GM23338 (cell line): Measurements from ENCODE around the gene CES4A. TPM values are rescaled to one million over a fixed set of nuclear protein-coding genes. Genes with fewer than 3 reads are reported as not detected.

Experiments
- ATAC-seq: fragments of 200-7000 bp; cut with Tn5 transposase; 3 replicates; pipeline ENCODE4 v1.9.1; 2020
- DNase-seq: peaks from one replicate; pipeline ENCODE4 v3.0.0-alpha.2; 2015; ENCODE audit warnings: low spot score
- H2AFZ ChIP-seq: fragments of 200-600 bp; sonication (generic); 2 replicates; pipeline ENCODE4 v1.8.0; 2016; ENCODE audit warnings: antibody characterized with exemption, mild to moderate bottlenecking, moderate library complexity
- H3F3A ChIP-seq: fragments of 200-600 bp; sonication (generic); replicated peaks from 2 replicates; pipeline ENCODE4 v1.8.0; 2017; ENCODE audit warnings: antibody characterized with exemption, mixed run types, low read depth
- H3K27ac ChIP-seq: fragments of 200-600 bp; sonication (generic); 2 replicates; pipeline ENCODE4 v1.6.1; 2016; ENCODE audit warnings: low read depth
- H3K27me3 ChIP-seq: fragments of 200-600 bp; sonication (generic); 2 replicates; pipeline ENCODE4 v1.8.0; 2016; ENCODE audit warnings: mild to moderate bottlenecking, mixed run types, moderate library complexity; ENCODE audit not compliant: insufficient read depth
- H3K36me3 ChIP-seq: fragments of 200-600 bp; sonication (generic); 2 replicates; pipeline ENCODE4 v1.8.0; 2016; ENCODE audit warnings: mild to moderate bottlenecking; ENCODE audit not compliant: insufficient read depth
- H3K4me1 ChIP-seq: fragments of 200-600 bp; sonication (generic); 2 replicates; pipeline ENCODE4 v1.8.0; 2016; ENCODE audit warnings: mild to moderate bottlenecking, moderate library complexity; ENCODE audit not compliant: insufficient read depth
- H3K4me2 ChIP-seq: fragments of 200-600 bp; sonication (generic); 2 replicates; pipeline ENCODE4 v1.7.1; 2017; ENCODE audit warnings: mixed run types
- H3K4me3 ChIP-seq: fragments of 200-600 bp; sonication (generic); 2 replicates; pipeline ENCODE4 v1.6.1; 2016; ENCODE audit warnings: mixed run types
- H3K79me2 ChIP-seq: fragments of 200-600 bp; sonication (generic); replicated peaks from 2 replicates; pipeline ENCODE4 v1.8.0; 2017; ENCODE audit warnings: mild to moderate bottlenecking; ENCODE audit not compliant: insufficient read depth
- H3K9me2 ChIP-seq: fragments of 200-600 bp; sonication (generic); 2 replicates; pipeline ENCODE4 v1.8.0; 2017; ENCODE audit not compliant: insufficient read depth
- H4K20me1 ChIP-seq: fragments of 200-600 bp; sonication (generic); replicated peaks from 2 replicates; pipeline ENCODE4 v1.8.0; 2017; ENCODE audit warnings: mild to moderate bottlenecking; ENCODE audit not compliant: insufficient read depth
- H3K27ac Mint-ChIP-seq: 2 replicates; pipeline ENCODE4 v1.8.0; 2020; ENCODE audit warnings: inconsistent platforms, mild to moderate bottlenecking, moderate library complexity, mixed read lengths
- H3K27me3 Mint-ChIP-seq: 3 replicates; pipeline ENCODE4 v1.8.0; 2022; ENCODE audit warnings: low read depth, mild to moderate bottlenecking, moderate library complexity, mixed read lengths, inconsistent platforms; ENCODE audit not compliant: insufficient read depth, poor library complexity
- H3K36me3 Mint-ChIP-seq: 3 replicates; pipeline ENCODE4 v1.8.0; 2021; ENCODE audit warnings: low read depth, mild to moderate bottlenecking, inconsistent platforms, moderate library complexity, mixed read lengths
- H3K4me1 Mint-ChIP-seq: 3 replicates; pipeline ENCODE4 v1.8.0; 2020; ENCODE audit warnings: mild to moderate bottlenecking, inconsistent platforms, mixed read lengths
- H3K4me3 Mint-ChIP-seq: 3 replicates; pipeline ENCODE4 v1.8.0; 2021; ENCODE audit warnings: moderate library complexity, mild to moderate bottlenecking, inconsistent platforms, mixed read lengths
- H3K9me3 Mint-ChIP-seq: 3 replicates; pipeline ENCODE4 v1.8.0; 2020; ENCODE audit warnings: moderate library complexity, mild to moderate bottlenecking, inconsistent platforms, mixed read lengths
- CREB1 ChIP-seq: fragments of 250-450 bp; sonication (Bioruptor Pico); IDR thresholded peaks from 2 replicates; pipeline ENCODE4 v1.5.0; 2020; ENCODE audit warnings: low read depth, mild to moderate bottlenecking, moderate library complexity
- CTCF ChIP-seq, 2 experiments: fragments of 200-600 bp in 1 of 2; sonication (generic) in 1 of 2; conservative IDR thresholded peaks; 2 replicates each; pipeline versions ENCODE4 v1.5.1 to v1.6.1; 2016 to 2017; ENCODE audit warnings: antibody characterized with exemption in 2 of 2, low read depth in 2 of 2, mild to moderate bottlenecking in 2 of 2, moderate library complexity in 1 of 2
- ETS1 ChIP-seq: IDR thresholded peaks from 2 replicates; pipeline ENCODE4 v1.6.1; 2016; ENCODE audit warnings: antibody characterized with exemption
- EZH2 ChIP-seq: fragments of 200-600 bp; sonication (generic); IDR thresholded peaks from one replicate; pipeline ENCODE4 v1.8.0; 2017; ENCODE audit warnings: antibody characterized with exemption, mild to moderate bottlenecking, low read depth; ENCODE audit not compliant: unreplicated experiment
- EZH2phosphoT487 ChIP-seq: fragments of 200-600 bp; sonication (generic); IDR thresholded peaks from one replicate; pipeline ENCODE4 v1.8.1; 2018; ENCODE audit warnings: antibody characterized with exemption; ENCODE audit not compliant: unreplicated experiment
- JUNB ChIP-seq: IDR thresholded peaks from one replicate; pipeline ENCODE4 v1.6.1; 2016; ENCODE audit warnings: antibody characterized with exemption; ENCODE audit not compliant: unreplicated experiment
- NANOG ChIP-seq: IDR thresholded peaks from 2 replicates; pipeline ENCODE4 v1.6.1; 2016; ENCODE audit warnings: antibody characterized with exemption, borderline replicate concordance
- POLR2AphosphoS5 ChIP-seq: IDR thresholded peaks from 2 replicates; pipeline ENCODE4 v1.6.1; 2016; ENCODE audit warnings: antibody characterized with exemption, low read depth
- STAT1 ChIP-seq: IDR thresholded peaks from one replicate; pipeline ENCODE4 v1.6.1; 2016; ENCODE audit warnings: antibody characterized with exemption; ENCODE audit not compliant: unreplicated experiment
- ZNF114 ChIP-seq: fragments of 250-450 bp; sonication (Bioruptor Pico); IDR thresholded peaks from 2 replicates; pipeline ENCODE4 v1.5.0; 2020; ENCODE audit warnings: mild to moderate bottlenecking, moderate library complexity
- ZNF331 ChIP-seq: fragments of 250-450 bp; sonication (Bioruptor Pico); IDR thresholded peaks from 2 replicates; pipeline ENCODE4 v1.5.0; 2020; ENCODE audit warnings: low read depth, mild to moderate bottlenecking, moderate library complexity
- polyA plus RNA-seq: library from polyadenylated mRNA; unstranded; fragments of >200 nt; fragmentation: Nextera tagmentation; extraction: Ambion mirVana; gene quantifications from 2 replicates; pipeline ENCODE4 v1.2.1, GENCODE V29; 2016
- total RNA-seq: library from RNA; depleted of rRNA; stranded (reverse); fragments of >200 nt; shearing (Covaris generic); gene quantifications from 2 replicates; pipeline ENCODE4 v1.2.3, GENCODE V29; 2014
- TF ChIP-seq, protein P1 (sequence below): IDR thresholded peaks from one replicate; pipeline ENCODE4 v1.6.1; 2018; ENCODE audit warnings: antibody characterized with exemption; ENCODE audit not compliant: unreplicated experiment
- TF ChIP-seq, protein P2 (sequence below): fragments of 250-450 bp; sonication (Bioruptor Pico); IDR thresholded peaks from 2 replicates; pipeline ENCODE4 v1.5.0; 2020; ENCODE audit warnings: mild to moderate bottlenecking, moderate library complexity

The CES4A gene
- total and polyA plus RNA-seq, 2 experiments from 2014 or later, result 0.10 to 0.42 TPM

DNA sequence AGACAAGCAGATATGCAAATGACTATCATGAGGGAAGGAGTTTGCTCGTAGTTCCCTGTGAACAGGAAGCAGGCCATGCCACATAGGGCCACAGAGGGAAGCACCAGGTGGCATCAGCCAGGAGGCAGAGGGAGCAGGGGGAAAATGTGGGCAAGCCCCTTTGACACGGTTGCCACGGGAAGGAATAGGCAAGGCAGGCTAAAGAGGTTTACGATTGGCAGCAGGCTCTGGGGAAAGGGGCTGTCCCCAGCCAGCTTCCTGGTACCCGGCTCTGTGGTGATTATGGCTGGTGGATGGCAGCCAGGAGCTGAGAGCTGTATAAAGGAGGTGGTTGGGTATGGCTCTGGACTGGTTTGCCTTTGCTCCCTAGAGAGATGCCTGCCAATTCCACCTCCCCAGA lies 26.5 kb upstream of the CES4A start:
- Histone ChIP-seq H2AFZ (peak overlapping the region; percentile 96; the same call in 1 of the 2 replicates), H4K20me1 (no peaks in the 10 kb centered on the region; the same call in 1 of the 2 replicates), H3K9me2 (no peaks in the 10 kb centered on the region), H3K36me3 (no peaks in the 10 kb centered on the region), H3K27me3 (no peaks in the 10 kb centered on the region), H3F3A (no peaks in the 10 kb centered on the region), H3K4me1 (no peaks in the 10 kb centered on the region), H3K4me3 (no peak overlapping the region), H3K4me2 (no peak overlapping the region), H3K79me2 (no peaks in the 10 kb centered on the region), H3K27ac (no peak overlapping the region)
- Mint-ChIP-seq H3K27ac (no peak overlapping the region), H3K4me1 (peaks cover 10% of the 10 kb centered on the region), H3K36me3 (no peaks in the 10 kb centered on the region), H3K4me3 (peak overlapping the region; percentile 81; the same call in 2 of the 3 replicates), H3K27me3 (peaks cover 8% of the 10 kb centered on the region), H3K9me3 (peaks cover 4% of the 10 kb centered on the region; the same call in 2 of the 3 replicates)
- DNase-seq (no peak), ATAC-seq (no peak)
- TF ChIP-seq, protein P1, sequence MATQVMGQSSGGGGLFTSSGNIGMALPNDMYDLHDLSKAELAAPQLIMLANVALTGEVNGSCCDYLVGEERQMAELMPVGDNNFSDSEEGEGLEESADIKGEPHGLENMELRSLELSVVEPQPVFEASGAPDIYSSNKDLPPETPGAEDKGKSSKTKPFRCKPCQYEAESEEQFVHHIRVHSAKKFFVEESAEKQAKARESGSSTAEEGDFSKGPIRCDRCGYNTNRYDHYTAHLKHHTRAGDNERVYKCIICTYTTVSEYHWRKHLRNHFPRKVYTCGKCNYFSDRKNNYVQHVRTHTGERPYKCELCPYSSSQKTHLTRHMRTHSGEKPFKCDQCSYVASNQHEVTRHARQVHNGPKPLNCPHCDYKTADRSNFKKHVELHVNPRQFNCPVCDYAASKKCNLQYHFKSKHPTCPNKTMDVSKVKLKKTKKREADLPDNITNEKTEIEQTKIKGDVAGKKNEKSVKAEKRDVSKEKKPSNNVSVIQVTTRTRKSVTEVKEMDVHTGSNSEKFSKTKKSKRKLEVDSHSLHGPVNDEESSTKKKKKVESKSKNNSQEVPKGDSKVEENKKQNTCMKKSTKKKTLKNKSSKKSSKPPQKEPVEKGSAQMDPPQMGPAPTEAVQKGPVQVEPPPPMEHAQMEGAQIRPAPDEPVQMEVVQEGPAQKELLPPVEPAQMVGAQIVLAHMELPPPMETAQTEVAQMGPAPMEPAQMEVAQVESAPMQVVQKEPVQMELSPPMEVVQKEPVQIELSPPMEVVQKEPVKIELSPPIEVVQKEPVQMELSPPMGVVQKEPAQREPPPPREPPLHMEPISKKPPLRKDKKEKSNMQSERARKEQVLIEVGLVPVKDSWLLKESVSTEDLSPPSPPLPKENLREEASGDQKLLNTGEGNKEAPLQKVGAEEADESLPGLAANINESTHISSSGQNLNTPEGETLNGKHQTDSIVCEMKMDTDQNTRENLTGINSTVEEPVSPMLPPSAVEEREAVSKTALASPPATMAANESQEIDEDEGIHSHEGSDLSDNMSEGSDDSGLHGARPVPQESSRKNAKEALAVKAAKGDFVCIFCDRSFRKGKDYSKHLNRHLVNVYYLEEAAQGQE, result no peak
- TF ChIP-seq STAT1, result no peak
- no peak for TF ChIP-seq ETS1
- no peak for TF ChIP-seq JUNB
- no peak for TF ChIP-seq EZH2phosphoT487
- no peak for TF ChIP-seq ZNF114 (CRISPR knock-in tag)
- TF ChIP-seq, protein P2, sequence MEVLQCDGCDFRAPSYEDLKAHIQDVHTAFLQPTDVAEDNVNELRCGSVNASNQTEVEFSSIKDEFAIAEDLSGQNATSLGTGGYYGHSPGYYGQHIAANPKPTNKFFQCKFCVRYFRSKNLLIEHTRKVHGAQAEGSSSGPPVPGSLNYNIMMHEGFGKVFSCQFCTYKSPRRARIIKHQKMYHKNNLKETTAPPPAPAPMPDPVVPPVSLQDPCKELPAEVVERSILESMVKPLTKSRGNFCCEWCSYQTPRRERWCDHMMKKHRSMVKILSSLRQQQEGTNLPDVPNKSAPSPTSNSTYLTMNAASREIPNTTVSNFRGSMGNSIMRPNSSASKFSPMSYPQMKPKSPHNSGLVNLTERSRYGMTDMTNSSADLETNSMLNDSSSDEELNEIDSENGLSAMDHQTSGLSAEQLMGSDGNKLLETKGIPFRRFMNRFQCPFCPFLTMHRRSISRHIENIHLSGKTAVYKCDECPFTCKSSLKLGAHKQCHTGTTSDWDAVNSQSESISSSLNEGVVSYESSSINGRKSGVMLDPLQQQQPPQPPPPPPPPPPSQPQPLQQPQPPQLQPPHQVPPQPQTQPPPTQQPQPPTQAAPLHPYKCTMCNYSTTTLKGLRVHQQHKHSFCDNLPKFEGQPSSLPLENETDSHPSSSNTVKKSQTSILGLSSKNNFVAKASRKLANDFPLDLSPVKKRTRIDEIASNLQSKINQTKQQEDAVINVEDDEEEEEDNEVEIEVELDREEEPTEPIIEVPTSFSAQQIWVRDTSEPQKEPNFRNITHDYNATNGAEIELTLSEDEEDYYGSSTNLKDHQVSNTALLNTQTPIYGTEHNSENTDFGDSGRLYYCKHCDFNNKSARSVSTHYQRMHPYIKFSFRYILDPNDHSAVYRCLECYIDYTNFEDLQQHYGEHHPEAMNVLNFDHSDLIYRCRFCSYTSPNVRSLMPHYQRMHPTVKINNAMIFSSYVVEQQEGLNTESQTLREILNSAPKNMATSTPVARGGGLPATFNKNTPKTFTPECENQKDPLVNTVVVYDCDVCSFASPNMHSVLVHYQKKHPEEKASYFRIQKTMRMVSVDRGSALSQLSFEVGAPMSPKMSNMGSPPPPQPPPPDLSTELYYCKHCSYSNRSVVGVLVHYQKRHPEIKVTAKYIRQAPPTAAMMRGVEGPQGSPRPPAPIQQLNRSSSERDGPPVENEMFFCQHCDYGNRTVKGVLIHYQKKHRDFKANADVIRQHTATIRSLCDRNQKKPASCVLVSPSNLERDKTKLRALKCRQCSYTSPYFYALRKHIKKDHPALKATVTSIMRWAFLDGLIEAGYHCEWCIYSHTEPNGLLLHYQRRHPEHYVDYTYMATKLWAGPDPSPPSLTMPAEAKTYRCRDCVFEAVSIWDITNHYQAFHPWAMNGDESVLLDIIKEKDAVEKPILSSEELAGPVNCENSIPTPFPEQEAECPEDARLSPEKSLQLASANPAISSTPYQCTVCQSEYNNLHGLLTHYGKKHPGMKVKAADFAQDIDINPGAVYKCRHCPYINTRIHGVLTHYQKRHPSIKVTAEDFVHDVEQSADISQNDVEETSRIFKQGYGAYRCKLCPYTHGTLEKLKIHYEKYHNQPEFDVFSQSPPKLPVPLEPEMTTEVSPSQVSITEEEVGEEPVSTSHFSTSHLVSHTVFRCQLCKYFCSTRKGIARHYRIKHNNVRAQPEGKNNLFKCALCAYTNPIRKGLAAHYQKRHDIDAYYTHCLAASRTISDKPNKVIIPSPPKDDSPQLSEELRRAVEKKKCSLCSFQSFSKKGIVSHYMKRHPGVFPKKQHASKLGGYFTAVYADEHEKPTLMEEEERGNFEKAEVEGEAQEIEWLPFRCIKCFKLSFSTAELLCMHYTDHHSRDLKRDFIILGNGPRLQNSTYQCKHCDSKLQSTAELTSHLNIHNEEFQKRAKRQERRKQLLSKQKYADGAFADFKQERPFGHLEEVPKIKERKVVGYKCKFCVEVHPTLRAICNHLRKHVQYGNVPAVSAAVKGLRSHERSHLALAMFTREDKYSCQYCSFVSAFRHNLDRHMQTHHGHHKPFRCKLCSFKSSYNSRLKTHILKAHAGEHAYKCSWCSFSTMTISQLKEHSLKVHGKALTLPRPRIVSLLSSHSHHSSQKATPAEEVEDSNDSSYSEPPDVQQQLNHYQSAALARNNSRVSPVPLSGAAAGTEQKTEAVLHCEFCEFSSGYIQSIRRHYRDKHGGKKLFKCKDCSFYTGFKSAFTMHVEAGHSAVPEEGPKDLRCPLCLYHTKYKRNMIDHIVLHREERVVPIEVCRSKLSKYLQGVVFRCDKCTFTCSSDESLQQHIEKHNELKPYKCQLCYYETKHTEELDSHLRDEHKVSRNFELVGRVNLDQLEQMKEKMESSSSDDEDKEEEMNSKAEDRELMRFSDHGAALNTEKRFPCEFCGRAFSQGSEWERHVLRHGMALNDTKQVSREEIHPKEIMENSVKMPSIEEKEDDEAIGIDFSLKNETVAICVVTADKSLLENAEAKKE (CRISPR knock-in tag), result no peak
- TF ChIP-seq NANOG, result no peak
- no peak for TF ChIP-seq EZH2
- TF ChIP-seq CTCF (conservative IDR thresholded peaks at IDR 0.05; ENCODE audit: low read depth in 2 of 2), result no peak
- no peak for TF ChIP-seq POLR2AphosphoS5
- TF ChIP-seq ZNF331 (CRISPR knock-in tag), result no peak
- TF ChIP-seq CREB1 (CRISPR knock-in tag), result no peak
